GM12865 (cell line): Measurements from ENCODE around the gene TIMM13.

Source experiments
- DNase-seq: peaks from one replicate; pipeline ENCODE4 v3.0.0; 2010; ENCODE audit warnings: low read depth
- H3K4me3 ChIP-seq: 2 replicates; pipeline ENCODE4 v1.5.1; 2011; ENCODE audit warnings: mild to moderate bottlenecking, low read depth, low read length, control low read depth
- CTCF ChIP-seq: IDR thresholded peaks from 2 replicates; pipeline ENCODE4 v1.5.1; 2011; ENCODE audit warnings: low read length, control low read depth, low read depth, inconsistent platforms; ENCODE audit not compliant: insufficient read depth; ENCODE audit errors: missing control alignments

The TIMM13 gene

GRCh38 chr19:2382530-2383222, 44.7 kb downstream of the TIMM13 start:
- H3K4me3 ChIP-seq: no peak overlapping the region
- DNase-seq: no peak
- TF ChIP-seq CTCF: no peak

GRCh38 chr19:2381148-2381820, 46.1 kb downstream of the TIMM13 start:
- no peak for DNase-seq
- no peak for TF ChIP-seq CTCF
- H3K4me3 ChIP-seq: no peak overlapping the region

GRCh38 chr19:2380567-2380966, 46.8 kb downstream of the TIMM13 start:
- TF ChIP-seq CTCF: no peak
- no peak overlapping the region for H3K4me3 ChIP-seq
- DNase-seq: no peak

- no peak overlapping the region for H3K4me3 ChIP-seq
- TF ChIP-seq CTCF: no peak
- no peak for DNase-seq
Measured at GRCh38 chr19:2376784-2377519, 50.4 kb downstream of the TIMM13 start.
